GM18505 (cell line): ENCODE results near the gene DGKG.

ENCODE experiments used
- ATAC-seq: cut with Tn5 transposase; IDR thresholded peaks from one replicate; pipeline ENCODE4 v1.9.1; 2021; ENCODE audit not compliant: unreplicated experiment
- POLR2A ChIP-seq: IDR thresholded peaks from 4 replicates; pipeline ENCODE4 v1.6.1; 2011; ENCODE audit warnings: borderline replicate concordance; ENCODE audit not compliant: insufficient read depth, insufficient read length; ENCODE audit errors: extremely low read depth

DGKG gene

DNA sequence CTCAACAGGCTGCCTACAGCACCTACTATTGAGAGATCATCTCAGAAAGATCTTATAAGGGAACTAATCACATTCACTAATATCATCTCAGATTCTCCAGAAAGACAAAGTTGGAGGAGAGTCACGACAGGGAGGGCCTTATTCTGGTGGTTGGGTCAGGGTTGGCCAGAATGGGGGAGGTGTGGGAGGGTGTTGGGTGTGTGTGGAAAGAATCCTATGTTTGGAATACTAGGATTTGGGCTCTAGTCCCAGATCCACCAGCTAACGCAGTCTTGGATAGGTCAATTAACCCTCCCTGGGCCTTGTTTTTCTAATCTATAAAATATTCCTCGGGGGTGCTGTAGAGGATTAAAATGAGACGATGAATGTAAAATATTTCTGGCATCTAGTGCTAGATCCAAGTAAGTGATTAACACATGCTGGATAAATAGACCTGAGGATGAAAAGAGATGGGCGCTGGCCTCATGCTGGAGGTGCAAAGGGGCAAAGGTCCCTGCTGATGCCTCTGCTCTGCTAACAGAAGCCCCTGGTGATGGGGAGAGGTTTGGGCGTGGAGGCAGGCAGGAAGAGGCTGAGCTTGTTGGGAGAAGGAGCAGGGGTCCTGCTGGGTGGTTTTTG is 185.6 kb downstream of the DGKG start:
- no peak for TF ChIP-seq POLR2A
- no peak for ATAC-seq

DNA sequence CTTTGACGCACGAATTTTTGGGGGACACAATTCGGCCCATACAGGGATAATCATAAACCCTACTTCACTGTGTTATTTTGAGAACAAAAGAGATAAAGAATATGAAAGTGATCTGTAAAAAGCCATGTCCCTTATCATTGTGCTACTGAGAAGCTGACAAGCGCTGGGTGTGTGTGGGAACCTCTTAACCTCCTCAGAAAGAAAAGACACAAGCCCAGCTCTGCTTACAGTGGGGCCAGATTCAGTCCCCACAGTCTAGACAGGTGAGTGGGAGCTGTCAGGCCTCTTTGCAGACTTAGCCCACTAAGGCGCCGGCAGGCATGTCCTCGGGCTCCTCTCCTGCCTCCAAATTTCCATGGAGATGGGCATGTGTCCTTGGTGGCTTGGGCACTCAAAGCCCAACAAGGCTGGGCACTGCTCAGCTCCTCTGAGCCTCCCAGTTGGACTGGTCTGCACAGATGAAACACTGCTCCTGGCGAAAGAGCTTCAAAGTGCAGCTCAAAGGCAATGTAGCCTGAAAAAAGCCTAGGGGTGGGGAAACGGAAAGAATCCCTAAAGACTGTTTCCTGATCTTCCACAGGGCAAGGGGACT is 188.7 kb downstream of the DGKG start:
- no peak for TF ChIP-seq POLR2A
- ATAC-seq, result no peak

DNA sequence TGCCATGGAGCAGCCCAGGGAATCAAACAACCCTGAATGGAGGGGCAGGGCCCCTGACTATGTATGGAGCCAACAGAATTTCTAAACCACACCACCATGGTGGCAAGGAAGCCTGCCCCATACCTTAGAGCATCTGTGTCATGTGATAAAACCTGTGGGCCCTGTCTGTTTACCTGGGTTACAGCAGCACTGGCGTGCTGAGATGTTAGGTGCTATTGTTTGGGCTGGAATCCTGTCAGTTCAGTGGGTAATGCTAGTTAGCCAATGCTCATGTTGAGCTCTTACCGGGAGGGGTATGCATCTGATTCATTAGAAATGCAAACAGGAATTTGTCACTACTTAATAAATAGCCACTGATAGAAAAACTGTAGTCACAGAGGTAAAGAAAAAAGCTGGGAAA is 189.7 kb downstream of the DGKG start:
- ATAC-seq, result no peak
- no peak for TF ChIP-seq POLR2A

DNA sequence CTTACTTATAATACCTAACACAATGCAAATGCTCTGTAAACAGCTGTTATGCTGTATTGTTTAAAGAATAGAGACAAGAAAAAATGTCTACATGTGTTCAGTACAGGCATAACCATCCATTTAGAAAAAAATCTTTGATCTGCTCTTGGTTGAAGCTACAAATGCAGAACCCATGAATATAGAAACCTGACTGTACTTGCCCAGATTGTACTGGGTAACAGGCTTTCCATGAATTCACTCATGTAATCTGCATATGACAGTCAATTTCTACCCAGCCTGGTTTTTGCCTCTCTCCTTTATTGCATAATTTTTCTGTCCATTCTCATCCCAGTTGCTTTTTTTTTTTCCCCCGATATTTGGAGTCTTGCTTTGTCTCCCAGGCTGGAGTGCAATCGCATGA is 190.5 kb downstream of the DGKG start:
- ATAC-seq, result no peak
- TF ChIP-seq POLR2A, result no peak

DNA sequence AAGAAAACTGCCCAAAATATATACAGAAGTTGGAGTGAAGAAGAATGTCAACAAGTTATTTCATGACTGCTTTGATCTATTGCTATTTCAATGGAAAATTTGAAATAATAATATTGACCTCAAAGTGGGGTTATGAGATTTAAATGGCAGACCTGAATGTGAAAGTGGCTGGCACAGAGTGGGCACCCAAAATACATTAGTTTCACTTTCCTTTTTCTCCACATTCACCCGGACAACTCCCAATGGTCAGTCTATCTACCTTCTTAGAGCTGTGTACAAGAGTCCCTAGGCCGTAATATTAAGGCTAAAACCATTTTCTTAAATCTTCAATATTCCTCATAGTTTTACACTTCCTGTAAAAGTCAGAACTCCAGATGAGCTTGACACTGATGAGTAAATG is 191.5 kb downstream of the DGKG start:
- ATAC-seq, result no peak
- no peak for TF ChIP-seq POLR2A

DNA sequence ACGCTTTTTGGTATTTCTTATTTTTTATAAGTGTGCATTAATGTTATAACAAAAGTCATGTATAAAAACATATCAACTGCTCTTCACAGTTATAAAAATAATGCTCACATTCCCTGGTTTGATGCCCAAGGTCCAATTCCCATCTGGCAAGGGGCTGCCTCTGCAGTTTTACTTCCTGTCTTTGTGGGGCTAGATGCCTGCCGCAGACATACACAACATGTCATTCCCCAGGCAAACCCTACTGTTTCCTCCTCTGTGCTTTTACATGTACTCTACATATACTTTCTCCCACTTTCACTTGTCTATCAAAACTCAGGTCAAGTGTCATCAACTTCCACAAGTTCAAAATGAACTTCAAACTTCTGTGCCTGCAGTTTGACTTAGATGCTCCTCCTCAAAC is 192.7 kb downstream of the DGKG start:
- no peak for TF ChIP-seq POLR2A
- no peak for ATAC-seq

DNA sequence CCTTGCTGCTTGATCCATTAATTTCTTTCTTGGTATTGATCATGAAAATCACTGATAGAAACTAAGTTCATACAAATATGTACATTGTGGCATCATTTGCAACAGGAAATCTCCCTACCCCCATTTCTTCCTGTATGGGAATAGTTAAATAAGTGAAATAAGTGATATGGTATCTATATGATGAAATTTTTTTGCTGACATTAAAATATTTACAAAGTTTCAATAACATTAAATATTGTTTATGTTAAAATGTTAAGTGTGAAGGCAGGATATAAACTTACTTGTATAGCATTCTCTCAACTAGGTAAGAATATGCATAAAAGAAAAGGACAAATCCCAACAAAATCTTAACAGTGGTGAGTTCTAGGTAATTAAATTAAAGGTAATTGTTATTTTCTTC is 193.1 kb downstream of the DGKG start:
- no peak for ATAC-seq
- no peak for TF ChIP-seq POLR2A

DNA sequence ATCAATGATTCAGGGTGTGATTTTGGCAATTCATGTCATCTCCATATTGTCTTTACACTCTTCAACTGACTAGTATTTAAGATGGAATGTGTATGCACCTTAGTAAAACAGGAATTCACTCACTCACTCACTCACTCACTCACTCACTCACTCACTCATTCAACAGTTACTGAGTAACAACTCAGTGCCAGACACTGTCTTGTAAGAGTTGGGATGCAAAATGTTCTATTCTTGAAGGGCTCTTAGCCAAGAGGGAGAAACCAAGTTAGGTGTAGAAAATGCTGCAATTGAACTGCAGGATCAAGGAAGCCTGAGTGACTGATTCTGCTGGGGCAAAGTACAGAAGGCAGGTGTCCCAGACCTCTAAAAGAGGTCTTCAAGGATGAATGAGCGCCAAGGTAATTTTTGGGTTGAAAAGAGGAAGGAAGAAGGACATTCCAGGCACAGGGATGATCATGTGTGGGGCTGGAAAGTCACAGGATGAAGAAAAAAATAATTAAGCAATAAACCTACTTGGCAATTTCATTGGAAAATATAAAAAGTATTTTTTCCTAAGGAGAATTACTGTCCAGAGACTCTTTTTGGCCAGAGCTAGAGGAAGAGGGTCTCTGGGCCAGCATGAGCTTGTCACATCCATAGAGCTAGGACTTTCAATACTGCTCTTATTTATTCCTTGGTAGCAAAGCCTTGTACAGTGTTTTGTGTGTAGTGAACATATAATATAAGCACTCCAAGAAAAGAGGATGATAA is 194.2 kb downstream of the DGKG start:
- no peak for ATAC-seq
- TF ChIP-seq POLR2A, result no peak

DNA sequence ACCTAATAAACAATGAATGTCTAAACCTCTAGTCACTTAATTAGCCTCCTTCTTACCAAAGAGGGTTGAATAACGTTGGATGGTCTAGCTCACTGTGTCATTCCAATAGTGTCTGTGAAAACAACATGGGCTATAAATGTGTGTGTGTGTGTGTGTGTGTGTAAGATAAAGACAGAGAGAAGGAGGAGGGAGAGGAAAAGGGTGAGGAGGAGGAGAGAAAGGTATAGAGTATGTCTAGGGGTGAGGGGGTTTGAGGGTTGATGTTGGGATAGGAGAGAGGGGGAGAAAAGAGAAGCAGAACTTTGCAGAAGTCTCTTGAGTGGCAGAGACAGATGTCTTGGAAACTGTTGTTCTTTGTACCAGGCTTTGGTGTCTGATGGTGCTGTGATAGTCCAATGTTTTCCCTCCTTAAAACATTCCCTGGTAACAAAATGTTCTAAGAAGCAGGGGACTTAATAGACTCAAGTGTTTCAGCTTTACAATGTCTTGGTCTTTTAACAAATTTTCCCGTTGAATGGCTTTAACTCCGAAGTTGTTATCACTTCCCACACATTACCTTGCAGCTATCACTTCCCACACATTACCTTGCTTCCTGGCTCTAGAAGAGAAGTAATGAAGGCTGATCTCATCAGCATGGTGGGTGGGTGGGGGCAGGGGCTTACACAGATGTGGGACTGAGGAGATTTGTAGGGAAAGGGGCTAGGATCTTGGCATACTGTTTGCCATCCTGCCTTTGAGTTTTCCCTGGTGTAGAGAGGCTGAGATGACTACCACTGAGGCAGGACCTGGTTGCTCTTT is 195.3 kb downstream of the DGKG start:
- TF ChIP-seq POLR2A, result no peak

DNA sequence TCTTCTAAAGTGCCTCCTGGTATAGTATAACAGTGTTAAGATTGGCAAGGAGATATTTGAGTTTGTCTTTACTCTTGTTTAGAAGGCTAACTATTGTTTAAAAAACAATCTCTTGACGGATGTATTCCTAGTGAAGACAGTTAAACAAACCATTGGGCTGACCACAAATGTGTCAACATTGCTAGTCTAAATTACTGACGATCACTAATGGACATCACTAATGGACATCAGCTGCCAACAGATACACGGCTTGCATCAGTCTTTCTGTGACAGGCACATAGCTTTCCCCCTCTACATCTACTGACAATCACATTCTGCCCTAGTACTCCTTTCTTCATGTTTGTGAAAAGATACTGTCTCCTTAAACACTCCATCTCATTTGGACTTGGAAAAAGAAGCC is 196.0 kb downstream of the DGKG start:
- no peak for ATAC-seq
- TF ChIP-seq POLR2A, result no peak

More for the DNA sequence above, 195.3 kb downstream of the DGKG start:
- ATAC-seq, result no peak

DNA sequence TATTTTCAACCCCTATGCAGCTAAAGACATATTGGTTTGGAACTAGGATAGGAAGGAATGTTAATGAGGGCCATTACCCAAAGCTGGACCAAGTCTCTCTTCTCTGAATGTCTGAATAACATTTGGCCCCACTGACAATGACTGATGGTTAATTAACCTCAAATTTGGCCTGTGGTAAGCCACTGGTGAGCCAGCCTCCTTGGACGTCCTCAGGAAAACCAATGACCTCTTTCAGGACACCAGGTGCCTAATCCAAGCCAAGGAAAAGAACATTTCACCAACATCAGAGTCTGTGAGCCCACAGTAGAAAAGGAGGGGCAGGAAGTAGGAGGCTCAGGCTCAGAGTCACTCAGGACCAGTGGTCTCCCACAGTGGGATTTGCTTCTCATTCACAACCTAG is 196.7 kb downstream of the DGKG start:
- ATAC-seq, result no peak
- TF ChIP-seq POLR2A, result no peak

DNA sequence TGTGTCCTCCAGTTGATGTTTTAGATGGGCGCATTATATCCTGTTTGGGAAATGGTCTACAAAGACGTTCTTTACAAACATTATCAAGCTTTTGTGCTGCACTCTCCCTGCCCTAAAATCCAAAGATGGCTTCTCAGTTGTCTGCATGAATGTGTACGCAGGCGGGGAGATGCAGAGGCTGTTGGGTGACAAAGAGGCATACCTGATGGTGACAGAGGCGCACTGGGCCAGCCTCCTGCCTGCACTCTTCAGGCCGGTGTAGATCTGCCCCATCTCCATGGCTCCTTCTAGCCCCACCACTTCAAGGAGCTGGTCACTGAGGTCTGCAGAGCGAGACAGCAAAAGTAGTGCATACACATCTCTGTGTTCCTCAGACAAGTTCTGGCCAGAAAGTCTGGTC is 197.3 kb downstream of the DGKG start:
- no peak for TF ChIP-seq POLR2A
- ATAC-seq, result no peak

DNA sequence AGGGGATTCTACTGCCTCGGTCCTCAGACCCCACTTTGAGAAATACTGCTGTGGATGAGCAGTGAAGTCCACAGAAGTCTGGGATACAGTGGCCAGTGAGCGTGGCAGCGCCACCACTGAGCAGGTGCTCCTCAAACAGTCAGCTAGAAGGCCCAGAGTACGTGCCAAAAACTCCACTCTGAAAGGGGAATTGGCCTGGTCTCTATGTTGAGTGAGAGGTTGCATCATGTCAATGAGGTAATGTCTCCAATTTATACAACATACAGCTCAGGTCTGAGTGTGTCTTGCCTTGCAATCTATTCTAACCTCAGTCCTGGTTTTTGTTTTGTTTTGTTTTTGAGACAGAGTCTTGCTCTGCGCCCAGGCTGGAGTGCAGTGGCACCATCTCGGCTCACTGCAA is 199.8 kb downstream of the DGKG start:
- no peak for TF ChIP-seq POLR2A
- ATAC-seq, result no peak
